ENCODE data around the gene INSIG1.

The INSIG1 gene

DNA sequence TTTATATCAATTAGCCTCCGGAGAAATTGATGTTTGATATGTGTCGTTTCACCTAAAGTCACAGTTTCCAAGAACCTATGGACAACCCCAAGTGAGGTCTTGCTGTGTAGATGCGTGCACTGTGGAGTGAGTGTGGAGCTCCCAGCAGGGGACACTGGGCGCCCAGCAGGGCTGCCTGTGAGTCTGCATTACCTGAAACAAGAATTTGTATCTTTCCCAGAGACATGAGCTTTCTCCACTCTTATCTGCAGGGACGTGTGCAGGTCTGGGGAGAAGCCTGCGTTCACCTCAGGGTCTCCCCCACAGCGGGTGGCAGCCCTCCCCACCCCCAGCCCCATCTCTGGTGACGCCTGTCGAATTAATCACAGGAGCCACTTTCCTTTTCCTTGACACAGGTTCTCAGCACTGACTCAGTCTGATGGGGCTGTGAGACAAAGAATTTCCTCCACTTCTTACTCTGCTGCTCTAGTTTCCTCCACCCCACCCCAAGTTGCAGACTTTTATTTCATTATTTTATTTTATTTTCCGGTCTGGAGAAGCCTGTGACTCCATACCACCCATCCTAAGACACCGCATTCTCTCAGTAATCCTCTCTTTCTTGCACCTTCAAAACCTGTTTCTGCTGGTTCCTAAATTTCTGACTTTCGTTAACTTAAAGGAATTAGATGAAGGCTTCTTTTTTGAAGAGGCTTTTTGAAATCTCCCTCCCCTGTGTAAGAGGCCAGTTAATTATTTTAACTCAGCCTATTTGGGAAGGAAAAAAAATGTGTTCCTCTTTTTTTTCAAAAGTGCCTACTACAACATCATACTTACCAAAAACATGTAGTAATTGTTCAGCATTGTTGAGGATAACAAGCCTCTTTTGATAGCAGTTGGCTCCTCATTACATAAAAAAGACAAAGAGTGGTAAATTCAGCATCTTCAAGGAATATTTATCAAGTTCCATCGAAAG lies 17.0 kb upstream of the INSIG1 start:
- no peaks in the 10 kb centered on the region for H3K36me3 ChIP-seq (replicated peaks; ENCODE audit: insufficient read depth, low read length)
- H2AFZ ChIP-seq (ENCODE audit: low read length) = no peak overlapping the region
- H3K4me1 ChIP-seq (ENCODE audit: low read length) = no peaks in the 10 kb centered on the region
- TF ChIP-seq EZH2 (optimal IDR thresholded peaks at IDR 0.05; ENCODE audit: low read depth, low read length) = no peak
- TF ChIP-seq EZH2phosphoT487 (IDR thresholded peaks at IDR 0.05; ENCODE audit: low read length) = no peak
- TF ChIP-seq, protein P1, sequence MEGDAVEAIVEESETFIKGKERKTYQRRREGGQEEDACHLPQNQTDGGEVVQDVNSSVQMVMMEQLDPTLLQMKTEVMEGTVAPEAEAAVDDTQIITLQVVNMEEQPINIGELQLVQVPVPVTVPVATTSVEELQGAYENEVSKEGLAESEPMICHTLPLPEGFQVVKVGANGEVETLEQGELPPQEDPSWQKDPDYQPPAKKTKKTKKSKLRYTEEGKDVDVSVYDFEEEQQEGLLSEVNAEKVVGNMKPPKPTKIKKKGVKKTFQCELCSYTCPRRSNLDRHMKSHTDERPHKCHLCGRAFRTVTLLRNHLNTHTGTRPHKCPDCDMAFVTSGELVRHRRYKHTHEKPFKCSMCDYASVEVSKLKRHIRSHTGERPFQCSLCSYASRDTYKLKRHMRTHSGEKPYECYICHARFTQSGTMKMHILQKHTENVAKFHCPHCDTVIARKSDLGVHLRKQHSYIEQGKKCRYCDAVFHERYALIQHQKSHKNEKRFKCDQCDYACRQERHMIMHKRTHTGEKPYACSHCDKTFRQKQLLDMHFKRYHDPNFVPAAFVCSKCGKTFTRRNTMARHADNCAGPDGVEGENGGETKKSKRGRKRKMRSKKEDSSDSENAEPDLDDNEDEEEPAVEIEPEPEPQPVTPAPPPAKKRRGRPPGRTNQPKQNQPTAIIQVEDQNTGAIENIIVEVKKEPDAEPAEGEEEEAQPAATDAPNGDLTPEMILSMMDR (IDR thresholded peaks at IDR 0.05; ENCODE audit: low read length) = no peak
- DNase-seq = no peak
- no peak overlapping the region for H3K4me2 ChIP-seq (ENCODE audit: low read depth, low read length)
- no peaks in the 10 kb centered on the region for H3F3A ChIP-seq (ENCODE audit: insufficient read depth, low read length)
- H3K9me3 ChIP-seq (replicated peaks; ENCODE audit: insufficient read depth, low read length) = no peaks in the 10 kb centered on the region
- no peaks in the 10 kb centered on the region for H4K20me1 ChIP-seq (ENCODE audit: insufficient read depth, low read length)
- no peak overlapping the region for H3K9ac ChIP-seq (ENCODE audit: low read length)
- no peaks in the 10 kb centered on the region for H3K79me2 ChIP-seq (ENCODE audit: low read length)
- H3K27me3 ChIP-seq (replicated peaks; ENCODE audit: insufficient read depth, low read length) = peaks cover 25% of the 10 kb centered on the region
- no peaks in the 10 kb centered on the region for H3K9me2 ChIP-seq (replicated peaks; ENCODE audit: insufficient read depth, low read length)
- H3K27ac ChIP-seq (ENCODE audit: low read length) = no peak overlapping the region
- no peak overlapping the region for H3K4me3 ChIP-seq (ENCODE audit: low read length)

DNA sequence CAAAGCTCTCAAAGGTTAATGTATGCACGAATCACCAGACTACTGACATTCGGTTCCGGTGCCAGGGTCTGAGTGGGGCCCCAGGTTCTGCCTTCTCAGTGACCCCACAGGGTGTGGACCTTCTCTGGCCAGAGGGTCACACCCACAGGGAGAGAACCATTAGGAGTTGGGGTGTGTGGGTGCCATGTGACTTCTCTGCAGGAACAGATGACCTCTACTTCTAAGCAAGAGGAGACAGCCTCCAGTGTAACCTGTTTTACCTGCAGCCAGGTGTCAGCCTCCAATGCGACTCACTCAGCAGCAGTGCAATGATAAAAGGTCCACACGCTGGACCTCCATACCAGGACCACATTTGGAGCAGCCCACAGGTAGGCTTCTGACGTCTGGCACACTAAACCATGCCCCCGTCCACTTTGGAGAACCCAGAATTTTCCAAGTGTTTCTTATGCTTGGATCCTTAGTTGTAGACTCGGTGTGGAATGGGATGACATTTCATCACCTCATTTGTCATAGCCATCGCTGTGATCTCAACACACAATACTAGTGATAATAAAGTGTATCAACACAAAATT lies 16.2 kb upstream of the INSIG1 start:
- no peak overlapping the region for H3K4me3 ChIP-seq (ENCODE audit: low read length)

GRCh38 chr7:155282671-155283070 lies 15.0 kb upstream of the INSIG1 start:
- DNase-seq = no peak
- Histone ChIP-seq H3K36me3 (replicated peaks; ENCODE audit: insufficient read depth, low read length) (no peaks in the 10 kb centered on the region), H2AFZ (ENCODE audit: low read length) (no peak overlapping the region), H4K20me1 (ENCODE audit: insufficient read depth, low read length) (no peaks in the 10 kb centered on the region), H3K4me2 (ENCODE audit: low read depth, low read length) (no peak overlapping the region), H3K4me1 (ENCODE audit: low read length) (no peaks in the 10 kb centered on the region), H3K27me3 (replicated peaks; ENCODE audit: insufficient read depth, low read length) (peaks cover 30% of the 10 kb centered on the region), H3K9me2 (replicated peaks; ENCODE audit: insufficient read depth, low read length) (no peaks in the 10 kb centered on the region), H3K9ac (ENCODE audit: low read length) (no peak overlapping the region), H3K79me2 (ENCODE audit: low read length) (no peaks in the 10 kb centered on the region), H3K4me3 (ENCODE audit: low read length) (no peak overlapping the region), H3F3A (ENCODE audit: insufficient read depth, low read length) (no peaks in the 10 kb centered on the region), H3K9me3 (replicated peaks; ENCODE audit: insufficient read depth, low read length) (no peaks in the 10 kb centered on the region), H3K27ac (ENCODE audit: low read length) (no peak overlapping the region)
- TF ChIP-seq, protein P1 (IDR thresholded peaks at IDR 0.05; ENCODE audit: low read length) = no peak
- TF ChIP-seq EZH2phosphoT487 (IDR thresholded peaks at IDR 0.05; ENCODE audit: low read length) (no peak), EZH2 (optimal IDR thresholded peaks at IDR 0.05; ENCODE audit: low read depth, low read length) (no peak)

More for the DNA sequence above, 16.2 kb upstream of the INSIG1 start:
- Histone ChIP-seq H4K20me1 (ENCODE audit: insufficient read depth, low read length) (no peaks in the 10 kb centered on the region), H3K9me2 (replicated peaks; ENCODE audit: insufficient read depth, low read length) (no peaks in the 10 kb centered on the region), H3K79me2 (ENCODE audit: low read length) (no peaks in the 10 kb centered on the region), H3K36me3 (replicated peaks; ENCODE audit: insufficient read depth, low read length) (no peaks in the 10 kb centered on the region), H3F3A (ENCODE audit: insufficient read depth, low read length) (no peaks in the 10 kb centered on the region), H3K4me1 (ENCODE audit: low read length) (no peaks in the 10 kb centered on the region), H3K4me2 (ENCODE audit: low read depth, low read length) (no peak overlapping the region), H3K27ac (ENCODE audit: low read length) (no peak overlapping the region), H3K9ac (ENCODE audit: low read length) (no peak overlapping the region), H3K27me3 (replicated peaks; ENCODE audit: insufficient read depth, low read length) (peaks cover 29% of the 10 kb centered on the region), H2AFZ (ENCODE audit: low read length) (no peak overlapping the region), H3K9me3 (replicated peaks; ENCODE audit: insufficient read depth, low read length) (no peaks in the 10 kb centered on the region)
- no peak for DNase-seq
- TF ChIP-seq EZH2phosphoT487 (IDR thresholded peaks at IDR 0.05; ENCODE audit: low read length) (no peak), EZH2 (optimal IDR thresholded peaks at IDR 0.05; ENCODE audit: low read depth, low read length) (no peak)
- TF ChIP-seq, protein P1 (IDR thresholded peaks at IDR 0.05; ENCODE audit: low read length) = no peak
